HG03520 (cell line): ENCODE measurements around the gene POC1A.
"Not testable (repeated sequence)": the region's sequence is repeated elsewhere in the genome, so short reads cannot be mapped to it uniquely, and the experiment has no call there.

Source experiments
- ATAC-seq: cut with Tn5 transposase; IDR thresholded peaks from one replicate; pipeline ENCODE4 v1.9.1; 2021; ENCODE audit warnings: mild to moderate bottlenecking, moderate library complexity; ENCODE audit not compliant: unreplicated experiment

Gene POC1A

GRCh38 chr3:52153389-52154096, 680 bp downstream of the POC1A start:
- peak; percentile 6 for ATAC-seq

- ATAC-seq: not testable (repeated sequence)
Measured at GRCh38 chr3:52151991-52152390, 2.2 kb downstream of the POC1A start.

- ATAC-seq: no peak
Measured at GRCh38 chr3:52150860-52151259, 3.4 kb downstream of the POC1A start.

- no peak for ATAC-seq
Measured at GRCh38 chr3:52150357-52150756, 3.9 kb downstream of the POC1A start.

GRCh38 chr3:52149726-52150125, 4.5 kb downstream of the POC1A start:
- ATAC-seq: no peak

GRCh38 chr3:52149021-52149420, 5.2 kb downstream of the POC1A start:
- no peak for ATAC-seq

GRCh38 chr3:52147804-52148203, 6.4 kb downstream of the POC1A start:
- no peak for ATAC-seq

- no peak for ATAC-seq
Measured at GRCh38 chr3:52146811-52147210, 7.4 kb downstream of the POC1A start.

GRCh38 chr3:52146189-52146588, 8.0 kb downstream of the POC1A start:
- ATAC-seq: no peak

- no peak for ATAC-seq
Measured at GRCh38 chr3:52145736-52146110, 8.5 kb downstream of the POC1A start.

GRCh38 chr3:52144796-52145735, 9.2 kb downstream of the POC1A start:
- ATAC-seq: no peak

GRCh38 chr3:52144034-52144795, 10.0 kb downstream of the POC1A start:
- ATAC-seq: no peak

GRCh38 chr3:52143616-52144015, 10.6 kb downstream of the POC1A start:
- no peak for ATAC-seq

- no peak for ATAC-seq
Measured at GRCh38 chr3:52143156-52143555, 11.1 kb downstream of the POC1A start.

GRCh38 chr3:52141751-52142150, 12.5 kb downstream of the POC1A start:
- no peak for ATAC-seq

GRCh38 chr3:52140769-52141168, 13.5 kb downstream of the POC1A start:
- ATAC-seq: no peak

GRCh38 chr3:52140000-52140399, 14.2 kb downstream of the POC1A start:
- no peak for ATAC-seq

- no peak for ATAC-seq
Measured at GRCh38 chr3:52137311-52137710, 16.9 kb downstream of the POC1A start.

- no peak for ATAC-seq
Measured at GRCh38 chr3:52136513-52136912, 17.7 kb downstream of the POC1A start.

- no peak for ATAC-seq
Measured at GRCh38 chr3:52135332-52135731, 18.9 kb downstream of the POC1A start.

- no peak for ATAC-seq
Measured at GRCh38 chr3:52134761-52135160, 19.5 kb downstream of the POC1A start.
